ENCODE data around the gene ILF2.
A peak's percentile ranks its signal among the peaks of the same experiment; 100 is the strongest.

Gene ILF2

GRCh38 chr1:153626477-153626903, 44.3 kb downstream of the ILF2 start:
- FAIRE-seq, result no peak

- FAIRE-seq, result no peak
Measured at GRCh38 chr1:153624965-153625611, 45.7 kb downstream of the ILF2 start.

- FAIRE-seq, result no peak
Measured at GRCh38 chr1:153623101-153623500, 47.7 kb downstream of the ILF2 start.

DNA sequence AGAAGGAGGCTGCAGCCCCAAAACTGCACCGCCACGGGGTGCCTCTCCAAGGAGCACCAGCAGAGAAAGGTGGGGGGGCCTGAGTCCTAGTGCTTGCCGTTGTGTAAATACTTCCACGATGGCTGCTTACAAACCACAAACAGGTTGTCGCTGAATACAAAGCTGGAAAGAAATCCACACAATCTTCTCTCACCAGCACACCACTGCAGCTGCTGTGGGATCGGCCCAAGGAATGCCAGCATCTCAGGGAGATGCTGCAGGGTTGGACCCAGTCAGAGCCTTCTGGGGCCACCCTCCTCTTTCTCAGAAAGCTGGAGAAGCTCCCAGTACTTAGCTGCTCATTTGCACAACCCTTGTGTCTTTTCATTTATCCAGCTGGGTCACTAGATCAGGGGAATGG, 51.6 kb downstream of the ILF2 start:
- no peak for FAIRE-seq

- peak; percentile 25 for FAIRE-seq
Measured at GRCh38 chr1:153617663-153618062, 53.1 kb downstream of the ILF2 start.

DNA sequence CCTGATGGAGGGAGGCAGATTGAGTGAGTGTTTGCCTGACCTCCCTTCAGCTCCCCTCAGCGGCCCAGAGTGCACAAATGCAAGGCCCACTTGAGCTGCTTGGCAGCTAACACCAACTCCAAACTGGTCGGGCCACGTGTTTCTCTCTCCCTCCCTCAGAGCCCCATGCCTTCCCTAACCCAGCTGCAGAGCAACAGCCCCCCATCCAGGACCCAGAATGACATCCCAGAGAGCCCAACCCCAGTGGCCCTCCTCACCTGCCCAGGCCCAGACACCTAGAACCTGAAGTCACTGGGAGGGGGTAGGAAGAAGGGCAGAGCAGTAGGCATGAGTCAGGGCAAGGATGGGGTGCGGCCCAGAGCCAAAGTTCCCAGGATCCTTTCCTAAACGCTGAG, 53.9 kb downstream of the ILF2 start:
- FAIRE-seq, result no peak

DNA sequence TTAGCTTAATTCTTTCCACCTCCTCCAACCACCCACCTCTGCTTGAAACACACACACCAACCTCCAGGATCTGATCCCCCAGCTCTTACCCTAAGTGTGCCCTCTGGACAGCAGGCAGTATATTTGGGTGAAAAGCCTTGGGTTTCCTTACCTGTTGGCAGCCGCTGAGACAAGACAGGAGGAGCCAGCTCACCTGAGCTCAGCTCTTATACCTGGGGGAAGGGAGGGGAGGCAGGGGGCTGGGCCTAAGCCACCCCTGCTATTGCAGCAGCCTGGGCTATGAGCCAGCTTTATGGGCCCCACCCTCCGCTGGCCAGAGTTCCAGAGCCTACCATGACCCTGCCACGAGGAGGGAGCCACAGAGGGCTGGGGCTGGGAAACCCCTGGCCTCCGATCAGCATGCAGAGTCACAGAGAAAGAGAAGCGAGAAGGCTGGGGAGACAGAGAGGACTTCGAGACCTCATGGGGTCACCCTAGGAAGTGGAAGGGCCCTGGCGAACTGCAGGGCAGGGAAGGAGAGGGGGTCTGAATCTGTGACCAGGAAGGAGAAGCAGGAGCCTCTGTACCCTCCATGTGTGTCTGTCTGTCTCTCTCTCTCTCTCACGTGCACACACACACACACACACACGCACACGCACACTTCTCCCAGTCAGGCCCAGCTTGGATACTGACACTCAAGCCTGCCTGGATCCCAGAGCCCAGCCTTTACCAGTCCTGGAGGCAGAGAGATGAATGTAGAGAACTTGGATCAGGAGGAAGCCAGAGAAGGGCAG, 54.5 kb downstream of the ILF2 start, which contains the start of gene S100A14:
S100A14 (minus strand) TSS at position 182 of the 773 bp plus-strand sequence. CDS start 467 bp downstream, outside the sequence.
- FAIRE-seq, result no peak

DNA sequence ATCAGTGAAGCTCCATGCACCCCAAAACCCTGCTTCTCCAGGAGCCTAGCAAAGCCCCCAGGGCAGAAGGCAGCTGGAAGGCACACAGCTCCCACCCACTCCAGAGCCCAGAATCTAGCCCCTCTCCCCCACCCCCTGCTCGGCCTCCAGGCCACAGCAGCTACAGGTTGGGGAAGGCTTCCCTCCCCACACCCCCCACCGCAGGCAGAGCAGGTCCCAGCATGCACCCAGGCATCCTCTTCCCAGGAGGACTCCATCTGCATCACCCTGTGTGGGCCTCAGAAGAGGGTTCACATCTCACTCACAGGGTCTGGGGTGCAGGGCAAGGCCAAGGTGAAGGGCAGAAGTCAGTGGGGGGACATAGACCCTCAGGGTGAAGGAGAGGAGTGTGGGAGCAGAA, 55.4 kb downstream of the ILF2 start:
- FAIRE-seq, result no peak

GRCh38 chr1:153614906-153615305, 55.9 kb downstream of the ILF2 start:
- no peak for FAIRE-seq

- FAIRE-seq, result no peak
Measured at GRCh38 chr1:153614189-153614900, 56.4 kb downstream of the ILF2 start.

DNA sequence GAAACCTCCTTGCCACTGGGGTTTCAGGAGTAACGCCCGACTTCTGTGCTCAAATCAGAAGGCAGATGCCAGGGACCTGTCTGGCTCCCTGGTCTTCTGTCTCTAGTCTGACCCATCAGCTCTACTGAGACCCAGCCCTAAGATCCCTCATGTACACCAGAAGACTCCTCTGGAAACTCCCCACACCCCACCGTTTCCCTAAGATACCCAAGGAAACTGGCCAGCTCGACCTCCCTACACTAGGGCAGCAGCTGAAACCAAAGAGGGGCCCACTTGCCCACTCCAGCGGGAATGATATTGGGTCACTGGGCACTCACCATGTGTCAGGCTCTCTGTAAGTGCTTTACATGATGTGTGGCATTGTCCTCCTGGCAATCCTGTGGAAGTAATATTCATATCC, 57.4 kb downstream of the ILF2 start:
- no peak for FAIRE-seq

- FAIRE-seq, result no peak
Measured at GRCh38 chr1:153612755-153613331, 58.0 kb downstream of the ILF2 start, which contains the start of gene S100A16. Gene S100A16, minus strand, starts transcription at chr1:153613137. Its CDS starts 4,986 bp downstream, at chr1:153608151.

- no peak for FAIRE-seq
Measured at GRCh38 chr1:153612111-153612754, 58.6 kb downstream of the ILF2 start.
